ENCODE results near the gene AJAP1. TPM values are rescaled to one million over a fixed set of nuclear protein-coding genes. Genes with fewer than 3 reads are reported as not detected.

AJAP1 gene, protein sequence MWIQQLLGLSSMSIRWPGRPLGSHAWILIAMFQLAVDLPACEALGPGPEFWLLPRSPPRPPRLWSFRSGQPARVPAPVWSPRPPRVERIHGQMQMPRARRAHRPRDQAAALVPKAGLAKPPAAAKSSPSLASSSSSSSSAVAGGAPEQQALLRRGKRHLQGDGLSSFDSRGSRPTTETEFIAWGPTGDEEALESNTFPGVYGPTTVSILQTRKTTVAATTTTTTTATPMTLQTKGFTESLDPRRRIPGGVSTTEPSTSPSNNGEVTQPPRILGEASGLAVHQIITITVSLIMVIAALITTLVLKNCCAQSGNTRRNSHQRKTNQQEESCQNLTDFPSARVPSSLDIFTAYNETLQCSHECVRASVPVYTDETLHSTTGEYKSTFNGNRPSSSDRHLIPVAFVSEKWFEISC
- total RNA-seq (2022; extraction: Qiagen RNA extraction): not detected in 5 replicates

DNA sequence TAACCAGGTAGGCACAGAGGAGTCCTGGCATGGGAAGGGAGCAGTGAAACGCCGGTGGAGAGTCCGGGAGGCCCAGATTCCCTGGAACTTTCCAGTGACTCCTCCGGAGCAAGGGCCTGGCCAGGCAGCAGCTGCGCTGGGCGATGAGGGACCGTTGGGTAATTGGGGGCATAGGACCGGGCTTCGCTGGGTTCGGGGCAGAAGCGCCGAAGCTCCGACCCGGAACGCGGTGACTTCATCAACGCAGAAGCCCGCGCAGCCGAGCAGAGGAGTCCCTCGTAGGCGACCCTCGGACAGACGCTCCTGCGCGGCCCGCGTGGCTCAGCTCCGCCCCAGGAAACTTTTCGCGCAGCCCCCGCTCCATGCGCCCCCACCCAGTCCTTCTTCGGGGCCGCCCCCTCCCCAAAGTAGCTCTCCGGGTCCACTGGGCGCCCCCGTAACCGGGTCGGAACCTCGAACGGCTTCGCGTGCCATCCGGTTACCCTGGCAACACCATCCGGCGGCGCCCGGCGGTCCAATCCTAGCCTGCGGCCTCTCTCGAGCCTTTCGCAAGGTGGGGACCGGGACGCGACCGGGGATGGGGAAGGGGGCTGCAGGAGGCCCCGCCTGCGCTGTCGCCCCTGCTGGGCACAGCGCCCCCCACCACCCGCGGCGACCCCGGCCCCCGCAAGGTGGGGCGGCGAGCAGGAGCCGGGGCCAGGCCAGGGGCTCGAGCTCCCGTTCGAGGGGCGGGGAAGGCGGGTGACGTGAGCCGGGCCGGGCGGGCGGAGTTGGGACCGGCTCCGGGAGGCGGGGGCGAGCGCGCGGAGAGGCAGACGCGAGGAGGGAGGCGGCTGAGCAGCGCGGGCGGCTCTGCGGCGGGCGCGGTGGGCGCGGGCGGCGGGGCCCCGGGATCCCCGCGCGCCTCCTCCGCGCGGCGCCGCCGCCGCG lies at the start of gene AJAP1:
TSS of gene AJAP1 (plus strand) at position 814 of the 930 bp plus-strand sequence. CDS start 817 bp downstream, outside the sequence.

